NCI-H82 treated with DMSO at 0.1 percent for 48 hours (cell line): ENCODE measurements around the gene RABL6.
"Not testable (repeated sequence)": the region's sequence is repeated elsewhere in the genome, so short reads cannot be mapped to it uniquely, and the experiment has no call there.

Experiments used
- DNase-seq: peaks from one replicate; lab custom pipeline; 2025; ENCODE audit not compliant: unreplicated experiment; lab: John Stamatoyannopoulos, UW

RABL6 gene

GRCh38 chr9:136793086-136793946, 14.4 kb upstream of the RABL6 start:
- DNase-seq = no peak

- DNase-seq = no peak
Measured at GRCh38 chr9:136794281-136794999, 13.3 kb upstream of the RABL6 start.

- DNase-seq = no peak
Measured at GRCh38 chr9:136795000-136795348, 12.8 kb upstream of the RABL6 start.

- DNase-seq = no peak
Measured at GRCh38 chr9:136796238-136796774, 11.4 kb upstream of the RABL6 start, which contains the start of gene CCDC183. Gene CCDC183 (plus strand): TSS chr9:136796338. CDS start chr9:136796398, 60 bp downstream.

GRCh38 chr9:136796775-136797347, 10.9 kb upstream of the RABL6 start:
- DNase-seq = not testable (repeated sequence)

DNA sequence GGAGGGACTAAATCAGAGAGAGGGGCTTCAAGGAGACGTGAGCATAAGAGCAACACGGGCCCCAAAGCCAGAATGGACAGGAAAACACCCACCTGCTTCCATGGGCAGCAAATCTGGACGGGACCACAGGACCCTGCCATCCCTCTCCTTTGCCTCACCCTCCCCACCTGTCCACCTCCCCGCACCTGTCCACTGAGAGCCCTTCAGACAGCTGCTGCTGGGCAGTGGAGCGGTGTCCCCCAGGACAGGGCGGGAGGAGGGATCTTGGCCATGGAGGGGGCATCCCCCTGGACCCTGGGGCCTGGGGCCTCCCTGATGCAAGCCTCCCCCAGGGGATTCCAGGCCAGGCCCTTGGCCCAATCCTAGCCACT, 9.1 kb upstream of the RABL6 start:
- no peak for DNase-seq

GRCh38 chr9:136799079-136799853, 8.5 kb upstream of the RABL6 start:
- no peak for DNase-seq

DNA sequence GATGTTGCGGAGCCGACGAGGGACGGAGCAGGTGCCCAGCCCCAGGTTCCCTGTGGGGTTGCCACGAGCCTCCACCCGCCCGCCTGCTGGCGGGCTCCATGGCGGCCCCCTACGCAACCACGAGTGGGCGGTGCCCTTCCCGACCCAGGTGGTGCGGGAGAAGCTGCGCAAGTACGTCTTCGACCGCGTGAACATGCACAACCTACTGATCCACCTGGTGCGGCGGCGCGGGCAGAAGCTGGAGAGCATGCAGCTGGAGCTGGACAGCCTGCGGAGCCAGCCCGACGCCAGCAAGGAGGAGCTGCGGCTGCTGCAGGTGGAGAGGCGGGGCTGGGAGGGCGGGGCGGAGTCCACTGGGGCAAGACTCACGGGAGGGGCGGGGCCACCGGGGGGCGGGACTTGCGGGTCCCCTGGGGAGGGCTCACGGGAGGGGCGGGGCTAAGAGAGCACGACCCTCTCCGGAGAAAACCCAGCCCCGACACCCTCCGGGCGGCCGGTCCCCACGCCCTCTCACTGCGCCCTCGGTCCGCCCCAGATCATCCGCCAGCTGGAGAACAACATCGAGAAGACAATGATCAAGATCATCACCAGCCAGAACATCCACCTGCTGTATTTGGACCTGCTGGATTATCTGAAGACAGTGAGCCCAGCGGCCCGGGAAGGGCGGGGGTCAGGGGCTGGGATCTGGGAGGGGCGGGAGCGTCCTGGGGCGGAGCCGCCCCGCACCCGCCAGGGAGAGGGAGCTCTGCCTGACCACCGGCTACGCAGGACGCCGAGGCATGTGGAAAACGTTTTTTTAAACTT, 7.7 kb upstream of the RABL6 start:
- peak; percentile 73 for DNase-seq

DNA sequence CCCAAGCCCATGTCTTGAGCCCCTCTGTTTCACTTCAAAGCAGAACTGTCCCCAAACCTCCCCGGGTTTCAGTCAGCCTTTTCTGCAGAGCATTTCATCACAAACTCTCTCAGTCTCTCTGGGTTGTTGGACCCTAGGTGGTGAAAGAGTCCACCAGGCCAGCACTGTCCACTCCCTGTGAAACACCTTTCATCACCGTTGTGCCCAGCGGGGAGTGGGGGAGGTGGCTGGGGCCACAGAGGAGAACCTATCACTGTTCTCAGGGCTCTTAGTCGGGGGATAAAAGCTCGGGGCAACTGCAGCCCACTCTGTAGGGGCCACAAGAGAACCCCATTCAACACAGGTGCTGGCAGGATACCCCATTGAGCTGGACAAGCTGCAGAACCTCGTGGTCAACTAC, 5.4 kb upstream of the RABL6 start:
- no peak for DNase-seq

- DNase-seq = not testable (repeated sequence)
Measured at GRCh38 chr9:136803009-136803550, 4.7 kb upstream of the RABL6 start.

- DNase-seq = no peak
Measured at GRCh38 chr9:136803551-136804508, 3.9 kb upstream of the RABL6 start.

- no peak for DNase-seq
Measured at GRCh38 chr9:136804509-136805206, 3.1 kb upstream of the RABL6 start.

DNA sequence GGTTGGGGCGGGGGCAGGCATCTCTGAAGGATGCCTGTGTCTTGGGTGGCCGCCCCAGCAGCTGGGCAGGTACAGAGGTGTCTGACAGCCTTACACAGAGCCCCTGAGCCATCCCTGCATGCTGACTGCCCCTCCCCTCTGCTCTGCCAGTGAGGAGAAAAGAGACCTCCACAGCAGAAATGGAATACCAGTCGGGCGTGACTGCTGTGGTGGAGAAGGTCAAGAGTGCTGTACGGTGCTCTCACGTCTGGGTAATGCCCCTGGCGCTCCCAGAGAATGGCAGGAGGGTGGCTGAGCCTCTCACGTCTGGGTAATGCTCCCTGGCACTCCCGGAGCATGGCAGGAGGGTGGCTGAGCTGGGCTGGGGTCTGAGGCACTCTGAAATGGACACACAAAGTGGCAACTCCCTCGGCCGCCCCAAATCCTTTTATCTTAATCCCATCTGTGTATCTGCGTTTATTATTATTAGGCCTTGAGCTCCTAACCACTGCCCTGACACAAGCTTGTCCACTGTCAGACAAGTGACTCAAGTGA, 2.5 kb upstream of the RABL6 start:
- no peak for DNase-seq

- no peak for DNase-seq
Measured at GRCh38 chr9:136806067-136806466, 1.7 kb upstream of the RABL6 start.

GRCh38 chr9:136806631-136807201, 1.0 kb upstream of the RABL6 start:
- DNase-seq = no peak

DNA sequence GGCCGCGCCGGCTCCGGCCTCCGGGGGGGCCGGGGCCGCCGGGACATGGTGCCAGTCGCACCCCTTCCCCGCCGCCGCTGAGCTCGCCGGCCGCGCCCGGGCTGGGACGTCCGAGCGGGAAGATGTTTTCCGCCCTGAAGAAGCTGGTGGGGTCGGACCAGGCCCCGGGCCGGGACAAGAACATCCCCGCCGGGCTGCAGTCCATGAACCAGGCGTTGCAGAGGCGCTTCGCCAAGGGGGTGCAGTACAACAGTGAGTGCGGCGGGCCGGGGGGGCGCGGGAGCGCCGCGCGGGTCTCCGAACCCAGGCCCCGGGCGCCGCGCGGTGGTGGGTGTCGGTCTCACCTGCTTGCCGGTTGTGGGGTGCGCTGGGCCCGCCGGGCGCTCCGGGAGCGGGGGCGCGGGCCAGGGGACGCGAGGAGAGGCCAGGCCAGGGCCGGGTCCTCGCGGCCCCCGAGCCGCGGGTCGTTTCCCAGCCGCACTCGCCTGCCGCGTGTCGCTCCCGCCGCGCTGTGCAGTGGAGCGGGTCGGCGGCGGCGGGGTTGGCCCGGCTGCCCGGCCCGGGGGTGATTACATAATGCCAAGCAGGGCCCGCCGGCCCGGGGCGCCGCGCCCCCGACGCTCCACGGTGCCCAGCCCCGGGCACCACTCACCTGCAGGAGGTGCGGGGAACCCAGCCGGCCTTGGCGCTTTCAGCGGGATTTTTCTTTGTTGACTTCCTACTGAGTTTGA, 492 bp downstream of the RABL6 start:
- DNase-seq = no peak

DNA sequence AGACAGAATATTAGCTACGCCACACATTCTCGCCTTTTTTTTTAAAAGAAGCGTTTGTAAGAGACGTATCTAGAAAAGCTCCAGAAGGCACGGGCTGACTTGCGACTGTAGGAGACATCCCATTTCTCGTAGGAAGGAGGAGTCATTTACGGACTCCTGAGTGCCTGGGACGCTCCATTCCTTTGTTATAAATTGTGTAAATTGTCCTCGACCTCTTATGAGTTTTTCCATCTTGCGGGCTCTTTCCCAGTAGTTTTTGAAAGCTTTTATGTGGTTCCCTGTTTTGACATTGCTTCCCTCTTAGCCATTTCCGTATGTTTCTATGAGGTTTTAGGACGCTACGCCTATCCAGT, 1.0 kb downstream of the RABL6 start:
- no peak for DNase-seq
